Femur (tissue), 1 donor: ENCODE measurements around the gene C5orf52.
A peak's percentile ranks its signal among the peaks of the same experiment; 100 is the strongest.
"Not testable (repeated sequence)": the region's sequence is repeated elsewhere in the genome, so short reads cannot be mapped to it uniquely, and the experiment has no call there.

ENCODE experiments used
- DNase-seq: peaks from one replicate; pipeline ENCODE4 v3.0.0-alpha.2; 2017

C5orf52 gene

DNA sequence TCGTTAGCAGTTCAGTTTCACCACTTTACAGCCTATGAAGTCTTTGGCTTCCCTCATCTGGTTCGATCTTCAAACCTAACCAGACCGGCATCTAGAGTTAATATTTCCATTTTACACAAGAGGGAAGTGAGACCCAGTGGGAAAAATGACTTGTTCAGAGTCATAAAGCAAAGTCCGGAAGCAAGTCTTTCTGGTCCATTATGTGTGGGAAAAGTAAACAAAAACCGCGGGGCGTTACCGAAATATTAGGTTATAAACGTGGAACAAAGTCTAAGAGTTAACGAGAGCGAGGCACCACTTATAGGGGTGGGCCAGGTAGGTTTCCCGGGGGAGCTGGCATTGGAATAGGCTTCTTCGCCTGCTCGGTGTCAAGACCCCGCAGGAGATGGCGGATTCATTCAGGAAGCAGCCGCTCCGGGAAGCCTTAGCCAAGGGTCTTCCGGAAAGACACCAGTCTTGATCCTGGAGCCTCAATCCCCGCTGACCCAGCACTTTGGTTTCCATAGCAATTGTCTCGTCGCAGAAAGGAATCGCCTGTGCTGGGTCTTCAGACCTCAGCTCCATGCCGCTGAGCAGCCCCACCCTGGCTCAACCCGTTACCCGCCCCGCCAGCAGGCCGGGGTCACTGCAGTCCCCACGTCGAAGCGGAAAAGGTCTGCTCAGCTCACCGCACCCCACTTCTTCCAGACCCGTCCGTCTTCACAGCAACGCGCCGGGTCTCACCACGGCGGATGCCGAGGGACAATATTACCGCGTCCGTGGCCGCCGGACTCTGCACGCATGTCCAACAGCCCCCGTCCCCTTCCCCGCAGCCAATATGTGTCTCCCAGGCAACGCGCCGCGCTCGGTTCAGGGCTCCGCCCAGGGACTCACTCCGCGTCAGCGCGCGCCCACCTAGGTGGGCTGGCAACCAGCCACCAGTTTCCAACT lies at the start of gene C5orf52:
Gene C5orf52 (plus strand): TSS at position 872 of the 930 bp plus-strand sequence. CDS start 82 bp downstream, outside the sequence.
- DNase-seq = peak; percentile 77

DNA sequence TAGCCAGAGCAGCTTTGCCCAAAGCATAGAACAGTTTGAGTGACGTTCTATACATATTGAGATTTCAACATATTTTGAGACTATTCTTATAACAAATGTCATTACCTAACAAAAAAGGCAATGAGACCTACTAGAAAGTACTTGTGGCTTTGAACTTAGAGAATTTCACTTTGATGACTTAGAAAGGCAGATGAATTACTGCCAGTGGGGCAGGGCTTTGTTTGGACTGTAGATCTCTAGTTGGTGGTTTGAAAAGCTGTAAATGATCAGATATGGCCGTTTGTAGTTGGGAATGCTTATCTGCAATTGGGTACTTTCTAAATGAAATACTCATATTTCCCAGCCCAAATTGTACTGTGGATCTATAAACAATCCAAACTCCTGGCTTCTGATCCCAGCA lies 47.2 kb upstream of the C5orf52 start:
- DNase-seq = no peak

DNA sequence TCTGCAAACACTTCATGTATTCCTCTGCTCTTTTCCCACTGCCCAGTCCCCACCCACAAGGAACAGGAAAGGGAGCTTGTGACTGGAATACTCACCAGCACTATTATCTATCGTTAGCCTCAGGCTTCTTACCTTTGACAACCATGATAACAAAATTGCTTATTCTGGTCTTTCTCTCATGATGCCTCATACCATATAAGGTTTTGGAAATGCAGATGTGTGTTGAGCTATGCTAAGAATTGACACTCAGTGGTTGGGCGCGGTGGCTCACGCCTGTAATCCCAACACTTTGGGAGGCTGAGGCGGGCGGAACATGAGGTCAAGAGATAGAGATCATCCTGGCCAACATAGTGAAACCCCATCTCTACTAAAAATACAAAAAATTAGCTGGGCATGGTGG lies 44.5 kb upstream of the C5orf52 start:
- DNase-seq = no peak

DNA sequence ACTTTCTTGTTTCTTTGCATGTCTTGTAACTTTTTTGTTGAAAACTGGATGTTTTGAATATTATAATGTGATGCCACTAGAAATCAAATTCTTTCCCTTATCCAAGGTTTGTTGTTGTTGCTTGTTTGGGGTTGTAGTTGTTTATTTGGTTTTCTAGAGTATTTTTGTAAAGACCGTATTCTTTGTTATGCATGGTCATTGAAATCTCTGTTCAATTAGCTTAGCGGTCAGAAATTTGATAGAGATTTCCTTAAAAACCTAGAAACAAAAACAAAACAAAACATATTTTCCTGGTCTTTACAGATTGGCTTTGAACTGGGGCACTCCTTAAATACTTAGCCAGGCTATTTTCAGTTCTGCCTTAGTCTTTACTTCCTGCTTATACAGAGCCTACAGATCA lies 41.0 kb upstream of the C5orf52 start:
- DNase-seq = no peak

DNA sequence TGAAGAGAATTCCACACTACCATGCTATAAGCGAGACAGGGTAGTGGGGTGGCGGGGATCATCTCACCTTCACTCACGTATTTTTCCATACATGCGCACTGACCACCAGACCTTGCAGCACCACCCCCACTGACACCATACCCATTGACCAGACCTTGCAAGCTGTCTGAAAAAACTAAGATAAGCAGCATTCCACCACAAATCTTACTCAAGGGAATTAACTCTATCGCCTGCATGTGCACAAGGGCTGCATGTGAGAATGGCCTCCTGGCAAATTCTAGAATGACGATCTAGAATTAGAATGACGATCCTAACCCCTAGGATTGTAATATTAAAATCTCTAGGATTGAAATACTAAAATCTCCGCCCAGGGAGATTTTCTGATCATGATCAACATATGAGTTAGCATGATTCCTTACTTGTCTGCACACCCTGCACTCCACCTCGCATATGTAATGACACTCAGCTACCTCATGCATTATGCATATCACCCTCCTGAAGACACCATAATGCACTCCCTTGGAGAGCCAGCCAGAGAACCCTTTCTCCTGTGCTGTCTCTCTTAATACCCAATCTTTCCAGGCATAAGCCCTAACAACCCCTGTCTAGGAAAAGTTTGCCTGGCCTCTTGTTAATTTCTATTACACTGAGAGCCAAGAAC lies 30.8 kb upstream of the C5orf52 start:
- DNase-seq = no peak

DNA sequence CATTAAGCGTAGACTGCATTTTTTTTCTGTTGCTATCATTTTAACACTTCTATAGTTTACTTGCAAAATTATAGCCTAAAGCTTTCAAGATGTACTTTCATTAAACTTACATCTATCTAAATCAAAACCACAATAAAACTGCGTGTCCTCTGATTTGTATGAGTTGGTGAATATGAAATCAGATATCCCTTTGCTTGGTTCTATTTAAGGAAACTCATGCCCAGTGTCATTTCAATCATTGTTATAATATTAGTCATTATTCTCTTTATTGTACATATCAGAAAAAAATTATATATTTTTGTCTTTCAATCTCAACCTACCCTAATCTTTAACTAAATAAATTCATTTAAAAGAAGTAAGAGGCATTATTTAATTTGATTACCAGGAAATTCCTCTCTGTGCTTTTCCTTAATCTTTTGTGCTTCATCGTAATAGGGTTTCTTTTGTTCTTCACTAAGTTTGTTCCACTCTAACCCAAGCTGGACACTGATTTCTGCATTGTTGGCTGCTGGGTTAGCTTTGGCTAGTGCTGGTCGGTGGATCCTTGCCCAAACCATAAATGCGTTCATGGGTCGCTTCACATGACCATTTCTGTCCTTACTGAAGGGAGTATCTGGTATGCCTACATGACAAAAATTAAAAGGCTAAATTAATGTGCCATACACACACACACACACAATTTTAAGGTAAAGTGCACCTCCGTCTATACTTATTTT lies 22.9 kb upstream of the C5orf52 start:
- no peak for DNase-seq

DNA sequence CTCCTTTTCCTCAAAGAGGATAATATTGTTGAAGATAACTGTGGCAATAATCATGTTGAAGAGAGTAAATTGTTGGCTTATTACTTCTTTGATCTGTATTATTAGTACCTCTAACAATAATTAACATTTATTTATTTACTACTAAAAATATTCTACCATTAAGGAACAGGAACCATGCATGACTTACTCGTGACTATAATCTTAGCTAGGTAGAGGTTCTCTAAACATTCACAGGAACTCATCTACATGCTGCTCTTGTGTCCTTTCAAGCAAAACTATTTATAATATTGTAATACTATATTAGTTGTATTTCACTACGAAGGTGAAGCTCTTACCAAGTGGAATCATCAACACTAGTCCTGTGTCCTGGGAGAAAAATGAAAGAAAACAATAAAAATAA lies 22.2 kb upstream of the C5orf52 start:
- no peak for DNase-seq

DNA sequence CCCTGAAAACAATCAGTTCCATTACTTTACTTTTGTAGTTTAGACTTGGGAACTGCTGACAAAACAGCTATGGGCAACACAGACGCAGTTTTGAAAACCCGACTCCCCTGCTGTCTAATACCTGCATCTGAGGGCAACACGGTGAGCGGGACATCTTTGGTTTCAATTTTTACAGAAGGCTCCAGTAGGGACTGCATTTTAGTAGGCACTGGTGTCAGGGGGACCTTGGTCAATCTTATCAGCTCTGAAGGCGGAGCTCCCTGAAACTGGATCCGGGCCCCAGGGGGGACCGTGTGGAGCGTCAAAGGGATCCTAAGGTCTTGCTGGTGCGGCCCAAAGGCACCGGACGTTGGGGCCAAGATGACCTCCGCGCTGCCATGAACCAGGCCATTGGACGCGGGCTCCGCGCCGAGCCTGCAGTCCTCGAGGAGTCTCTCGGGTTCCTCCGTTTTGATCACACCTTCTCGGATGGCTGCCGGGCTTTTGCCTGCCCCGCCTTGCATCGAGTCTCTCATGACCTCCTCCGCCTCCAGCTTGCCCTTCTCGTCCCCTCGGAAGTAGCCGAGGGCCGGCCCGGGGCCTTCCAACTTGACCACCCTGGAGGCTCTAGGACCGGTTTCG lies 20.2 kb upstream of the C5orf52 start:
- DNase-seq = no peak

DNA sequence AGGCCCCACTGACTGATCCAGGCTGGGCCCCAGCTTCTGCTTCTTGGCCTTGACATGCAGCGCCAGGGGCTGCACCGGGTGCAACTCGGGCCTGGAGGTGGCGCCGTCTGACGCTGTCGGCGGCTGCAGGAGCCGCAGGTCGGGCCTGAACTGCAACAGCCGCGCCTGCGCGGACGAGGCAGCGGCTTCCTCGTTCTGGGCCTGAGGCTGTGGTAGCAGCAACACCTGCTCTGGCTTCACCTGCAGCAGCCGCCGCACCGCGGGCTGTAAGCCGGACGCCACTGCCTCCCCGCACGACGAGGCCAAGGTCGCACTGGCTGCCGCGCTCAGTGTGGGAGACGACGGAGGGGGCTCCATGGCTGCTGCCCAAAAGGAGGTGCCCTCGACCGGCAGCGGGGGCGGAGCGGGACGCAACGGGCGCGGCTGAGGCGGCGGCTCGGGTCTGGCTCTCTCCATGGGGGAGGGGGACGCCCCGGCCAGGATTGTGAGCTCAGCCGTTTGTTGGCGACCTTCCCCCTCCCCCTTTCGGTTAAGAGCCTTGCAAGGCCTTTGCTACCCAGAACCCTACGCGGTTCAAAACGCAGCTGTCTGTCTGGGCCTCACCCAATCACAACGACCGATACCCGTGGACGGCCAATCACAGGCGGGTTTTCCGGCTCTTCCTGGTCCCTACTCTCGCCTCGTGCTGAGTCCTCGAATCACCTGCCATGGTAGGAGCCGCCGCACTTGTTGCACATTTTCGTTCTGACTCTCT lies 19.5 kb upstream of the C5orf52 start:
- DNase-seq = peak; percentile 81

DNA sequence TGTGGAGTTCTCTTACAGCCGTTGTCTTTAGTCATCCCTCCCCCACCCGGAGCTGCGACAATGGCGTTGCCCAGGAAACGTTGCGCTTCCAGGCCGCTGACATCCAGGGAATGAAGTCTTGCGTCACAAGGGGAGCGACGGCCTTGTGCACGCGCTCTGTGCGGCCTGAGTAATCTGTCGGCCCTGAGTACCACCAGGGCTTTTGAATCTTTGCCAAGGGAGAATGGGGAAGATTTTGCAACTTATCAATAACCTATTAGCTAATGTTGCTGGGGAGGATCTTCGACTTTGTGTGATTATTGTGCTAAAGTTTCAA lies 19.0 kb upstream of the C5orf52 start, which contains the start of gene SOX30:
Gene SOX30 (minus strand): TSS at position 62 of the 316 bp plus-strand sequence. CDS start 360 bp downstream, outside the sequence.
- no peak for DNase-seq

DNA sequence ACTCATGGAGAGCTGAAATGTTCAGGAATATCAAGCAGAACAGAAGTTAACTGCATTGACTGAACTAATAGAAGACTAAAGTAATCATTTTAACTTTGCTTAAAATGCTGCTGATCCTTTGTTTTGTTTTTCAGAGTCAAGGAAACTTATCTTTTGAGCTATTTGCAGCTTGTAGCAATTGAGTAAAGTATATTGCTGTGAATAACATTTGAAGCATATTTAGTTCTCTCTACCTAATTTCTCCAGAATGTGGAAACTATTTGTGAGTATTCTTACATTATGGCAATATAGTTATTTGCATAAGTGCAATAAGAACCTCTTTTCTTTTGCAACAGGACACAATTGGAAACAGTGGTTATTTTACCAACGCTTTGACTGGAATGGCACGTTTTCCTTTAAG lies 13.8 kb upstream of the C5orf52 start:
- no peak for DNase-seq

DNA sequence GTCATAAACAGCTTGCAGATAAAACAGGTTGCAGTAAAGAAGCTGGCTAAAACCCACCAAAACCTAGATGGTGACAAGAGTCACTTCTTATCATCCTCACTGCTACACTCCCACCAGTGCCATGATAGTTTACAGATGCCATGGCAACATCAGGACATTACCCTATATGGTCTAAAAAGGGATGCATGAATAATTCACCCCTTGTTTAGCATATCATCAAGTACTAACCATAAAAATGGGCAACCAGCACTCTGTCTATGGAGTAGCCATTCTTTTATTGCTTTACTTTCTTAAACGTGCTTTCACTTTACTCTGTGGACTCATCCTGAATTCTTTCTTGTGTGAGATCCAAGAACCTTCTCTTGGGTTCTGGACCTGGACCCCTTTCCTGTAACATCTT lies 12.4 kb upstream of the C5orf52 start:
- DNase-seq = no peak

DNA sequence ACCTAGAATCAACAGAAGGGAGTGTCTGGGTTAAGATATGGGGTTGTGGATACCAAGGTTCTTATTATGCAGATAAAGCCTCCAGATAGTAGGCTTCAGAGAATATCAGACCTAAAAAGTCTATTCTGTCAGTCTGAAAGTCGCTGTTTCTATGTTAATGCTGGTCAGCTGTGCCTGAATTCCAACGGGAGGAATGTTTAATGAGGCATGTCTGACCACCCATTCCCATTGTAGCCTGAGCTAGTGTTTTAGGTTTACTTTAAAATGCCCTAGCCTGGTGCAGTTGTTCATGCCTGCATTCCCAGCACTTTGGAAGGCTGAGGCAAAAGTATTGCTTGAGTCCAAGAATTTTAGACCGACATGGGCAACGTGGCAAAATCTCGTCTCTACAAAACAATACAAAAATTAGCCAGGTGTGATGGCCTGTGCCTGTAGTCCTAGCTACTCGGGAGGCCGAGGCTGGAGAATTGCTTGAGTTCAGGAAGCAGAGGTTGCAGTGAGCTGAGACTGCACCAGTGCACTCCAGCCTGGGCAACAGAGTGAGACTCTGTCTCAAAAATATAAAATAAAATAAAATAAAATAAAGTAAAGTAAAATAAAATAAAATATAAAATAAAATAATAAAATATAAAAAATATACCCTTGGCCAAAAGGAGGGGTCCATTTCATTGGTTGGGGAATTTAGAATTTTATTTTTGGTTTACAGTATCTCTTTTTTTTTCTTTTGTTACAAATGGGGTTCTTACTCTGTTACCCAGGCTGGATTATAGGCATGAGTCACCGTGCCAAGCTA lies 11.3 kb upstream of the C5orf52 start:
- no peak for DNase-seq

DNA sequence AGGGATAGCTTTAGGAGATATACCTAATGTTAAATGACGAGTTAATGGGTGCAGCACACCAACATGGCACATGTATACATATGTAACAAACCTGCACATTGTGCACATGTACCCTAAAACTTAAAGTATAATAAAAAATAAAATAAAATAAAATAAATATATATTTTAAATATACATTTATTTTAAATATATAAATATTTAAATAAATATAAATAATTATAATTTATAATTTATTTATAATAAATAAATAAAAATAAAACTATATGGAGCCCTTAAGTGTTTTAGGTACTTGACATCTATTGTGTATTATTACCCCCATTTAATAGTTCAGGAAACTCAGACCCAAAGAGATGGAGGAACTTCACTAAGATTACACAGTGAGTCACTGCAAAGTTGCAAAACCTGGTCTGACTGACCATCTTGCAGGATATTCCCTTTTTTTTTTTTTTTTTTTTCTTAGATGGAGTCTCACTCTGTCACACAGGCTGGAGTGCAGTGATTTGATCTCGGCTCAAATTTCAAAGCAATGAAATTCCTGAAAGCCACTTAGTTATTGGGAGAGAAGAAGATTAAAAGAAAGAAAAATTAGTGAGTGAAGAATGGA lies 5.8 kb upstream of the C5orf52 start:
- no peak for DNase-seq

DNA sequence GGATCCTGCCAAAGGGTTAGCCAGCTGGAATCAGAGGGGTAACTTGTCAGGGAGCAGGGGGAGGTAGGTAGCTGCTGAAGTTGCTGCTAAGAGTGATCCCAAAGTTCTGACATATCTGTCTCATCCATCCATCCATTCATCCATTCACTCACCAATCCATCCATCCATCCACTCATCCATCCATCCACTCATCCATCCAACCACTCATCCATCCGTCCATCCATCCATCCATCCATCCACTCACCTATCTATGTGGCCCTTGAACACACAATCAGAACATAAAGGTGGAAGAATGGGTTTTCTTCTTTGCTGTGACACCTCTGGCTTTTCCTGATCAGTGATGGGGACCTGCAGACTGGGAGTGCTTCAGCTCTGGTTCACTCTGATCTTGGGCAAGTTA lies 3.0 kb upstream of the C5orf52 start:
- no peak for DNase-seq

DNA sequence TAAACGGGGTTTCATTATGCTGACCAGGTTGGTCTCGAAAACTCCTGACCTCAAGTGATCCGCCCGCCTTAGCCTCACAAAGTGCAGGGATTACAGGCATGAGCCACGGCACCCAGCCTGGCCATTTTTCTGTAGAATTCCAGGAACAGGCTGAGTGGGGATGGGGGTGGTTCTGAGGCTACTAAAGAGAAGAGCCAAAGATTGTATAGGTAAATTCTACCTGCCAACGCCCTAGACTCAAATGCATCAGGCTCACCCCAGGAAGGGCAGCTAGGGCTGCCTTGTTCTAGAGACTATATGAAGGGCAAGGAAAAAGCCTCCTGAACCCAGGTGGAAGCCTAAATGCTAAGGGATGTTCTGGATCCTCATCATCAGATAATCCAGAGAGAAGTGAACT lies 1.6 kb upstream of the C5orf52 start:
- DNase-seq = no peak

DNA sequence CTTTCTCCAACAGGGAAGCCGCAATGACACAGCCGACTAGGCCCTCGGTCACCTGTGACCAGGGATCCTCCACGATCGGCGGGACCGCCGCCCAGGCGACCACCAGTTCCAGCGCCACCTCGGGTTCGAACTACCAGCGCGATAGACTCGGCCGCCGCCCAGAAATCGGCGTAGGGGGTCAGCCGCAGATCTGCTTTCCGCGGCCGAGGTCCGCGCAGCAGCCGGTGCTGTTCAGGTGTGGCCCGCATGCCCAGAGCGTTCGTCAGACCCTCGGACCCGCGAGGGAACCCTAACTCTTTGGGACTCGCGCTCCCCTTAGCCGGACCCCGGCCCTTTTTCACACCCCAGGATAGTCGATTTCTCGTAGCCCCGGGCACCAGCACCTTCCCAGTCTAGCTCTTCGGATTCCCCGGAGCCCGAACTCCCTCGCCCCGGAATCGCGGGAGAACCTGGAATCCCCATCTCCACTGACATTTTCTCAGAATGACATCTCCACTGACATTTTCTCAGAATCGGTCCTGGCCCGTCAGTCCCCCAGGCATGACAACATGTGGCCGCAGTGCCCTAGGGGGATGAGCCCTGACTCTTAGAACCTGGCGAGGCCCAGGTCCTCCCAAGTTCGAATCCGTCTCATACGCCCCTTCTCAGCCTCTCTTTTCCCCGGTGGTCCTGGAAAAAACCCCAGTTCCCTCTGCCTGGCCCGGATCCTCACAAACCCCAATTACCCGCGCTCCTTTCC lies 428 bp downstream of the C5orf52 start:
- no peak for DNase-seq

DNA sequence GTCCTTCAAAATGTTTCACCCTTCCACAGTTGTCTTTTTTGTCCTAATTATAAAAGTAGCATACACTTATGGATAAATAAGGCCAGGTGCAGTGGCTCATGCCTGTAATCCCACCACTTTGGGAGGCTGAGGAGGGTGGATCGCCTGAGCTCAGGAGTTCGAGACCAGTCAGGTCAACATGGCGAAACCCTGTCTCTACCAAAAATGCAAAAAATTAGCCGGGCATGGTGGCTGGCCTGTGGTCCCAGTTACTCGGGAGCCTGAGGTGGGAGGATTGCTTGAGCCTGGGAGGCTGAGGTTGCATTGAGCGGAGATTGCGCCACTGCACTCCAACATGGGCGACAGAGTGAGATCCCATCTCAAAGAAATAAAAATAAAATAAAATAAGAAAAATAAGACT lies 1.6 kb downstream of the C5orf52 start:
- DNase-seq = no peak

DNA sequence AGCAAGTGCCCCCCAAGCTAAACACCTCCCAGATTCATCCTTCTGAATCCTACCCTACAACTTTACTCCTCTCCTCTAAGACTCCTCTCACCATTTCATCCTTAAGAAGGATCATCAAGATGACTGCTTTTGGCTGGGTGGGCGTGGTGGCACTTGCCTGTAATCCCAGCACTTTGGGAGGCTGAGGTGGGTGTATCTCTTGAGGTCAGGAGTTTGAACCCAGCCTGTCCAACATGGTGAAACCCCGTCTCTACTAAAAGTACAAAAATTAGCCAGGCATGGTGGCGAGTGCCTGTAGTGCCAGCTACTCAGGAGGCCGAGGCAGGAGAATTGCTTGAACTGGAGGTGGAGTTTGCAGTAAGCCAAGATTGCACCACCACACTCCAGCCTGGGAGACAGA lies 3.0 kb downstream of the C5orf52 start:
- not testable (repeated sequence) for DNase-seq

DNA sequence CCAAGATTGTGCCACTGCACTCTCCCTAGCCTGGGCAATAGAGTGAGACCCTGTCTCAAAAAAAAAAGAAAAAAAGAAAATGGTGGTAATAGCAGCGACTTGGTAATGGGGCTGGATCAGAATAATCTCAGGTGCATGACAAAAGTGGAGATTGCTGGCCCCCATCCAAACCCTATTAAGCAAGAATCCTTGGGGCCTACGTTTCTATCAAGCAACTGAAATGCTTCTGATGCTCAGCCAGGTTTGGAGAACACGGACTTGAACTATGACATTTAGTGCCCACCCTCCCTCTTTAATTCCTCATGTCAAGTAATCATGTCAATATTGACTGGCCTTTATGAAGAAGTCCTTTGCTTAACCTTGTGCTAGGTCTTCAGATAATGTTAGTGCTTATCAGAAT lies 6.6 kb downstream of the C5orf52 start:
- no peak for DNase-seq
